Umbilical cord (tissue), 2 donors: ENCODE results near the gene TRIM66. TPM values are rescaled to one million over a fixed set of nuclear protein-coding genes. Genes with fewer than 3 reads are reported as not detected.

ENCODE experiments used
- DNase-seq: peaks from one replicate; pipeline ENCODE4 v3.0.0-alpha.2; 2015; ENCODE audit warnings: low spot score
- total RNA-seq: library from RNA; depleted of rRNA; stranded (reverse); fragments of >200 nt; gene quantifications from one replicate; pipeline ENCODE4 v1.2.3, GENCODE V29; 2014; ENCODE audit warnings: low replicate concordance; ENCODE audit not compliant: insufficient read depth

The TRIM66 gene
- total RNA-seq, 1 donor from 2014 or later: 12.3 TPM

DNA sequence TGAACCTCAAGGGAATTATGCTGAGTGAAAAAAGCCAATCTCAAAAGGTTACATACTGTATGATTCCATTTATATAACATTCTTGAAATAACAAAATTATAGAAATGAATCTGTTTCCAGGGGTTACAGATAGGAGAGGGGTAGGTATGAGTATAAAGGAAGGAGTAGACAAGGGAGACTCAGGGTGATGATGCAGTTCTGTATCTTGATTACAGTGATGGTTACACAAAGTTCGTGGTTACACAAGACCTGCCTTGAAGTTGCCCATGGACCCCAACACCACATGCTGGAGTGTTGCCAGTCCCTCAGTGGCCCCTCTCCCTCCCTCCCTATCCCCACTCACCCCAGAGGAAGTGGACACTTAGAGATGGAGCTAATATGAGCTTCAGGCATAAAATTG is 108.7 kb downstream of the TRIM66 start:
- DNase-seq: no peak

DNA sequence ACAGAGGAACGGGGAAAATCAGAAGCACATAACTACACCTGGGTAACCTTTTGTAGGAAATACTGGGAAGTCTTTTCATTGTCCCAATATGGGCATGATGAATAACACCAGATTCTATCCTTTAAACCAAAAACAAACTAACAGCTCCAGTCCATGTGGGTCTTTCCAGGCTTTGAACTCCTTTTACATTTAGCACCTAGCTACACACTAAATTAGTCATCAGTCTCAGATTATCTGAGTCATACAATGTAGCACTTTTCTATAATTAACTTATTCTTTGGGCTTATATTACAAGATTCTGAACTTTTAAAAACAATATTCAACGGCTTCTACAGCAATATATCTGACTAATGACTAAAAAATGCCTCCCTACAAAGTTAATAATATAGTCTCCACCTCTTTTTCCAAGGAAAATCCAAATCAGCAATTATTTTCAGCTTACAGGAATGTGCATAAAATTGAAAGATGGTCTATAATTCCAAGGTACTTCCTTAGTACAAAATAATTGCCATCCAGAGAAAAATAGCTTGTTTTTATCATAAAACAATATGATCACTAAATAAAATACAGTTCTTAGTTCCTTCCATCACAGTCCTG is 114.8 kb downstream of the TRIM66 start:
- DNase-seq: no peak

DNA sequence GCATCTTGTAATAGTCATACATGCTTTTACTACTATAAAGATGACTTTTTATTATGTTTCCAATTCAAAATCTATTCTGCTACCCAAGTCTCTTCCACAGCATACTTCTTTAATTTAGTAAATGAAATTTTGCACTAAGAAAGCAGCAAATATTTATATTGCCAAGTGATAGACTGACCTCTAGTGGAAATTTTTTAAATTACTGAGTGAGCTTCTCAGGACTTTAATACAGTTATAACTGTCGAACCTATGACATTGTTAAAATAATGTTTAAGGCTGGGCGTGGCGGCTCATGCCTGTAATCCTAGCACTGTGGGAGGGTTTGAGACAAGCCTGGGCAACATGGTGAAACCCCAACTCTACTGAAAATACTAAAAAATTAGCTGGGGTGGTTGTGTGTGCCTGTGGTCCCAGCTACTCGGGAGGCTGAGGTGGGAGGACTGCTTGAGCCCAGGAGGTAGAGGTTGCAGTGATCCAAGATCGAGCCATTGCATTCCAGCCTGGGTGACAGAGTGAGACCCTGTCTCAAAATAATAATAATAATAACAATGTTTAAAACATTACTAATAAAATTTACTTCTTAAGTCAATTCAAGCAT is 115.8 kb downstream of the TRIM66 start:
- peak; percentile 71 for DNase-seq

- no peak for DNase-seq
Measured at GRCh38 chr11:8564526-8564925, 117.9 kb downstream of the TRIM66 start.

Other genes with a start within 250 kb of the TRIM66 start
- gene STK33, start 88.4 kb downstream of the TRIM66 start, total RNA-seq: 17.8 TPM
- gene RPL27A, start 127 bp upstream of the TRIM66 start, total RNA-seq: 1,726 TPM
- 13.2 TPM for gene AKIP1, start 228.5 kb upstream of the TRIM66 start, total RNA-seq